Tibial nerve (tissue), 3 donors: Measurements from ENCODE around the gene CTNNA2.

ENCODE experiments used
- POLR2A ChIP-seq, 2 donors: fragments of 450-650 bp; IDR thresholded peaks; one replicate each; pipeline ENCODE4 v1.6.1; 2017; ENCODE audit warnings: antibody characterized with exemption in 2 of 2, mild to moderate bottlenecking in 2 of 2, moderate library complexity in 2 of 2
- TF ChIP-seq, protein P1 (sequence below), 5 experiments: fragments of 200-600 bp in 3 of 5; fragments of 450-650 bp in 2 of 5; sonication (generic) in 3 of 5; IDR thresholded peaks; one replicate each; pipeline ENCODE4 v1.5.1; 2016 to 2019; ENCODE audit warnings: antibody characterized with exemption in 5 of 5, mild to moderate bottlenecking in 3 of 5, moderate library complexity in 2 of 5

DNA sequence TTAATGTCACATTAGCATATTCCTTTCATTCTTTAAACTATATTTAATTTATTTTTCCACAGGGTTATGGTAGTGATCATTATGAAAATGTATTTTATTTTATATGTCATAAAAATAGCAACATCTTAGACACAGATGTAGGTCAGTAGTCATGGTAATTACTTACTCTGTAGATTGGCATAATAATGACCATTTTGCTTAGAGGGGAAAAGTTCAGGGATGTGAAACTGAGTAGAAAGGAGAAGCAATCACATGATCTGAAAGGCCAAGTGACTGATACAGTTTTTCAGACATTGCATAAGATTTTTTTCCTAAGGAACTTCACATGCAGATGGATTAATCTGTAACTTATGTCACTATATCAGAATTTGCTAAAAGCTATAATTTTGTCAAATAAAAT lies 286.9 kb downstream of the CTNNA2 start:
- TF ChIP-seq, protein P1, sequence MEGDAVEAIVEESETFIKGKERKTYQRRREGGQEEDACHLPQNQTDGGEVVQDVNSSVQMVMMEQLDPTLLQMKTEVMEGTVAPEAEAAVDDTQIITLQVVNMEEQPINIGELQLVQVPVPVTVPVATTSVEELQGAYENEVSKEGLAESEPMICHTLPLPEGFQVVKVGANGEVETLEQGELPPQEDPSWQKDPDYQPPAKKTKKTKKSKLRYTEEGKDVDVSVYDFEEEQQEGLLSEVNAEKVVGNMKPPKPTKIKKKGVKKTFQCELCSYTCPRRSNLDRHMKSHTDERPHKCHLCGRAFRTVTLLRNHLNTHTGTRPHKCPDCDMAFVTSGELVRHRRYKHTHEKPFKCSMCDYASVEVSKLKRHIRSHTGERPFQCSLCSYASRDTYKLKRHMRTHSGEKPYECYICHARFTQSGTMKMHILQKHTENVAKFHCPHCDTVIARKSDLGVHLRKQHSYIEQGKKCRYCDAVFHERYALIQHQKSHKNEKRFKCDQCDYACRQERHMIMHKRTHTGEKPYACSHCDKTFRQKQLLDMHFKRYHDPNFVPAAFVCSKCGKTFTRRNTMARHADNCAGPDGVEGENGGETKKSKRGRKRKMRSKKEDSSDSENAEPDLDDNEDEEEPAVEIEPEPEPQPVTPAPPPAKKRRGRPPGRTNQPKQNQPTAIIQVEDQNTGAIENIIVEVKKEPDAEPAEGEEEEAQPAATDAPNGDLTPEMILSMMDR (IDR thresholded peaks at IDR 0.05) = no peak
- TF ChIP-seq POLR2A (IDR thresholded peaks at IDR 0.05) = no peak
